B cell (primary cell): ENCODE results near the gene SHC2.

Source experiments
- EZH2 ChIP-seq: IDR thresholded peaks from 2 replicates; pipeline ENCODE4 v1.6.1; 2012; ENCODE audit warnings: borderline replicate concordance, low read depth, mild to moderate bottlenecking, moderate library complexity, low read length; ENCODE audit not compliant: insufficient read depth, poor library complexity, severe bottlenecking
- TF ChIP-seq, protein P1 (sequence below): fragments of 200-600 bp; IDR thresholded peaks from one replicate; pipeline ENCODE4 v1.8.0; 2022; ENCODE audit warnings: antibody characterized with exemption, mild to moderate bottlenecking

DNA sequence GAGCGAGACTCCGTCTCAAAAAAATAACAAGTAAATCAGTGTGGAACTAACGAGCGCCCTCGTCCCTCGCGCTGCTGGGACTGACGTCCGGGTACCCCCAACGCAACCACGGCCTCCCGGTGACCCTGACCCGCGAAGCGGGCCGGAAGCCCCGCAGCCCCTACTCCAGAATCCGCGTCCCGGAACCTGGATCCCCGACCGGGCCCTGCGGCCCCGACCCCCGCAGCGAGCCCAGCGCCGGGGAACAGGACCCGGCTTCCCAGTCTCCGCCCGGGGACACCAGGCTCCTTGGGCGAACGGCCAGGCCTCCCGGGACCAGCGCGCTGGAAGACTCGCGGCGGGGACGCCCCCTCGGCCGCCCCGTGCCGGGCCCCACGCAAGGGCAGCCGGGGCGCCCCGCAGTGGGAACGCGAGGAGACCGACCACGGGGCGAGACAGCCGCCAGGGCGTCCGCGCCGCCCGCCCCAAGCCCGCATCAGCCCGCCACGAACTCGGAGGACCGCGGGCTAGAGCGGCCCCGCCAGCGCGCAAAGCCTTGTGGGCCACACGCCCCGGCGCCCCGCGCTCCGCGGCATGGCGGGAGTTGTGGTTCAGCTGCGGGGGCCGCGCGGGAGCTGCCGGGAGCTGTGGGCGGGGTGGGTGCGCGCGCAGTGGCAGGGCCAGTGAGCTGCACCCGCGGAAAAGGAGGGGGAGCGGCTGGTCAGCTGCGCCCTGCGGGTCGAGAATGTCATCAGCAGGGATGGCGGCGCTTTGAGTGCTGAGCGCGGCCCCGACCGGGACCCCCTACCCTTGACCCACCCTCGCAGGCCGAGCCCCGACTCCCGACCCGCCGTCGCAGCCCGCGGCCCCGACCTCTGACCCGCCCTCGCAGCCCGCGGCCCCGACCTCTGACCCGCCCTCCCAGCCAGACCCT, 27.9 kb upstream of the SHC2 start:
- TF ChIP-seq, protein P1, sequence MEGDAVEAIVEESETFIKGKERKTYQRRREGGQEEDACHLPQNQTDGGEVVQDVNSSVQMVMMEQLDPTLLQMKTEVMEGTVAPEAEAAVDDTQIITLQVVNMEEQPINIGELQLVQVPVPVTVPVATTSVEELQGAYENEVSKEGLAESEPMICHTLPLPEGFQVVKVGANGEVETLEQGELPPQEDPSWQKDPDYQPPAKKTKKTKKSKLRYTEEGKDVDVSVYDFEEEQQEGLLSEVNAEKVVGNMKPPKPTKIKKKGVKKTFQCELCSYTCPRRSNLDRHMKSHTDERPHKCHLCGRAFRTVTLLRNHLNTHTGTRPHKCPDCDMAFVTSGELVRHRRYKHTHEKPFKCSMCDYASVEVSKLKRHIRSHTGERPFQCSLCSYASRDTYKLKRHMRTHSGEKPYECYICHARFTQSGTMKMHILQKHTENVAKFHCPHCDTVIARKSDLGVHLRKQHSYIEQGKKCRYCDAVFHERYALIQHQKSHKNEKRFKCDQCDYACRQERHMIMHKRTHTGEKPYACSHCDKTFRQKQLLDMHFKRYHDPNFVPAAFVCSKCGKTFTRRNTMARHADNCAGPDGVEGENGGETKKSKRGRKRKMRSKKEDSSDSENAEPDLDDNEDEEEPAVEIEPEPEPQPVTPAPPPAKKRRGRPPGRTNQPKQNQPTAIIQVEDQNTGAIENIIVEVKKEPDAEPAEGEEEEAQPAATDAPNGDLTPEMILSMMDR, result no peak
- TF ChIP-seq EZH2, result no peak
